ACC112 (cell line): ENCODE measurements around the gene SCAMP3.
"Not testable (repeated sequence)": the region's sequence is repeated elsewhere in the genome, so short reads cannot be mapped to it uniquely, and the experiment has no call there.

Experiments
- H2AFZ ChIP-seq: fragments of 200-600 bp; sonication (generic); one replicate; pipeline ENCODE4 v1.6.0; 2017; ENCODE audit warnings: antibody characterized with exemption, low read length; ENCODE audit not compliant: unreplicated experiment
- H3K27ac ChIP-seq: fragments of 200-600 bp; sonication (generic); 2 replicates; pipeline ENCODE4 v1.5.1; 2014; ENCODE audit warnings: low read depth, mild to moderate bottlenecking, antibody characterized with exemption, low read length, moderate library complexity
- H3K27me3 ChIP-seq: fragments of 200-600 bp; sonication (generic); 2 replicates; pipeline ENCODE4 v1.6.1; 2014; ENCODE audit warnings: mild to moderate bottlenecking, antibody characterized with exemption, low read length, moderate library complexity, mixed read lengths; ENCODE audit not compliant: insufficient read depth
- H3K36me3 ChIP-seq: fragments of 200-600 bp; sonication (generic); 2 replicates; pipeline ENCODE4 v1.6.1; 2016; ENCODE audit warnings: mild to moderate bottlenecking, antibody characterized with exemption, low read length, moderate library complexity, mixed read lengths; ENCODE audit not compliant: insufficient read depth
- H3K4me1 ChIP-seq: fragments of 200-600 bp; sonication (generic); one replicate; pipeline ENCODE4 v1.6.1; 2016; ENCODE audit warnings: low read length, mixed read lengths; ENCODE audit not compliant: insufficient read depth, unreplicated experiment, control insufficient read depth
- H3K4me3 ChIP-seq: fragments of 200-600 bp; sonication (generic); 2 replicates; pipeline ENCODE4 v1.5.1; 2014; ENCODE audit warnings: mild to moderate bottlenecking, low read depth, low read length
- H3K79me2 ChIP-seq: fragments of 200-600 bp; sonication (generic); one replicate; pipeline ENCODE4 v1.6.0; 2016; ENCODE audit warnings: low read length; ENCODE audit not compliant: control insufficient read depth, unreplicated experiment, insufficient read depth

Gene SCAMP3

DNA sequence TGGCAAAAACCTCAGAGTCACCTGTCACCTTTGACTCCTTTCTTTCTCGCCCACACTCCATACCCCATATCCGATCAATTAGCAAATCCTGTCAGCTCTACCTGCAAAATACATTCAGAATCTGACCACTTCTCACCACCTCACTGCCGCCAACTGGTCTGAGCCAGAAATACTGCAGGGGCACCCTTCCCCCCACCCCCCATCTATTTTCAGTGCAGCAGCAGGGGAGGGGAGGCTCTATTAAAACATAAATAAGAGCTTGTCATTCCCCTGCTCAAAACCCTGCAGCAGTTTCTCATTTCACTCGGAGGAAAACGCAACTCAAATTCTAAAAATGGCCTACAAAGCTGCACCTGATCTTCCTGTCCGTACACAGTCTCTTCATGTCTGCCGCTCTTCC, 35.2 kb upstream of the SCAMP3 start:
- no peak overlapping the region for H3K27ac ChIP-seq

DNA sequence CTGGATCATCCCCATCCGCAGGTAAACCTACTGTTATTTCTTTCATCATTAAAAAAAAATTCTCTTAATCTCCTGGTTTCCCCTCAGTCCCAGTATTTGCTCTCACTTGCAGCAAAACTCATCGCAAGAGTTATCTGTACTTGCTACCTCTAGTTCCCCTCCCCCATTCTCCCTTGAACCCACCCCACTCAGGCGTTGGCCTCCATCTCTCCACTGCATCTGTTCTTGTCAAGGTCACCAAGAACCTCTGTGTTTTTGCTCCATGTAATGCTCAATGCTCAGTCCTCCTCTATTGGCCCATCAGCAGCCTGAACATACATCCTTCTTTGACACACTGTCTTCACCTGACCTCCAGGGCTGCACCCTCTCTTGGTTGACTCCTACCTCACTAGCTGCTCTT, 34.5 kb upstream of the SCAMP3 start:
- H2AFZ ChIP-seq = no peak overlapping the region
- no peak overlapping the region for H3K27ac ChIP-seq
- H3K79me2 ChIP-seq = no peaks in the 10 kb centered on the region
- H3K36me3 ChIP-seq = no peaks in the 10 kb centered on the region
- no peaks in the 10 kb centered on the region for H3K4me1 ChIP-seq
- H3K4me3 ChIP-seq = no peak overlapping the region
- peaks cover 52% of the 10 kb centered on the region for H3K27me3 ChIP-seq

More for the DNA sequence above, 35.2 kb upstream of the SCAMP3 start:
- H3K79me2 ChIP-seq = no peaks in the 10 kb centered on the region
- H3K4me1 ChIP-seq = no peaks in the 10 kb centered on the region
- H3K36me3 ChIP-seq = no peaks in the 10 kb centered on the region
- H3K4me3 ChIP-seq = no peak overlapping the region
- H3K27me3 ChIP-seq = peaks cover 52% of the 10 kb centered on the region
- no peak overlapping the region for H2AFZ ChIP-seq

GRCh38 chr1:155295942-155296267, 33.7 kb upstream of the SCAMP3 start:
- H3K27me3 ChIP-seq = peaks cover 52% of the 10 kb centered on the region
- H3K79me2 ChIP-seq = no peaks in the 10 kb centered on the region
- H3K27ac ChIP-seq = no peak overlapping the region
- H2AFZ ChIP-seq = no peak overlapping the region
- H3K4me1 ChIP-seq = no peaks in the 10 kb centered on the region
- H3K4me3 ChIP-seq = no peak overlapping the region
- H3K36me3 ChIP-seq = no peaks in the 10 kb centered on the region

DNA sequence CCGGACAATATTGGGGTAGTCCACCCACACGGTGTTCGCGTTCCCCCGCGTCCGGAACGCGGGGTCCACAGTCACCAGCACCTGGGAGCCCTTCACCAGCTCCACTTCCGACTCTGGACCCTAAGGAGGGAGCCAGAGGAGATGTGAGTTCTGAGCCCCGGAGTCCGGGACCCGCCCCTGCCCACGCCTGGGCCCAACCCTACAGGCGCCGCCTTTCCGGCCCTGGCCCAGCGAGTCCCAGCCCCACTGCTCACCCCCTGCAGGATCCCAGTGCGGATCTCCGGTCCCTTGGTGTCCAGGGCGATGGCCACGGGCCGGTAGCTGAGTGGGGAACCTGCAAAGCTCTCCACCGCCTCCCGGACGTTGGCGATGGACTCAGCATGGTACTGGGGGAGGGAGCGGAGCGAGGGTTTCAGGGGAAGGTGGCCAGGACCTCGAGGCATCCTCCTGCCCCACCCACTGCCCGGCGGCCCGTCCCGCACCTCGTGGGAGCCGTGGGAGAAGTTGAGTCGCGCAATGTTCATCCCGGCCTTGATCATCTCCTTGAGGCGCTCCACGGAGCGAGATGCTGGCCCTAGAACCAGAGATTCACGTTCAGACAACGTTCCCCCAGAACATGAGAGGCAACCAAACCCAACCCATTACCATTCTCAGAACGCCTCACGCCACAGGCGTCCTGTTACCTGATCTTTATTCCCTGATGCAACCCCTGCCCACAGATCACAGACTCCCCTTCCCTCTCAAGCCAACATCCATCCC, 33.2 kb upstream of the SCAMP3 start:
- no peak overlapping the region for H2AFZ ChIP-seq
- H3K4me1 ChIP-seq = no peaks in the 10 kb centered on the region
- no peak overlapping the region for H3K4me3 ChIP-seq
- H3K79me2 ChIP-seq = no peaks in the 10 kb centered on the region
- H3K27me3 ChIP-seq = peaks cover 52% of the 10 kb centered on the region
- H3K36me3 ChIP-seq = no peaks in the 10 kb centered on the region
- no peak overlapping the region for H3K27ac ChIP-seq

DNA sequence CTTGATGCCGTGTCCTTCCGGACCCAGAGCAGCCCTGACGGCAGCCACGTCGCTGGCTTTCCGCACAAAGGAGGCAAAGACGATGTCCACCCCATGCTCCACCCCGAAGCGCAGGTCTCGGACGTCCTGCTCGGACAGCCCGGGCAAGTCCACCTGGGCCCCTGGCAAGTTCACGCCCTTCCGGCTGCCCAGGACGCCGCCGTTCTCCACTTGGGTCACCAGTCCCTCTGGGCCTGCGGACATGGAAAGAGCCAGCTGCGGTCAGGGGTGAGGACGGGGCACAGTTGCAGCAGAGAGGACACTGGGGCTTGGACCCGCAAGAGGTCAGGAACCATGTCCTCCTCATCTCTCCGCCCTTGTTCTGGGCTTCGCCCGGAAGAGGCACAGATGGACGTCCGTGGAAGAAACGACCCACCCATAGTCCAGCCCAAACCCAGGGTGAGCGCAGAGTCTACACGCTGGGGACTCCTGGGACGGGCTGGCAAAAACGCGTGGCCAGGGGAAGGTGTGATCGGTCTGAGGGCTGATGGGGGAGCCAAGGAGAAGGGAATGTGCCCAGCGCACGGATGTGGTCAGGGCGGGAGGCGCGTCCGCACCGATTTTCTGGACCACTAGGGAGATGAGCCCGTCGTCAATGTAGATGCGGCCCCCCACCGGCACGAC, 32.5 kb upstream of the SCAMP3 start:
- H3K79me2 ChIP-seq = no peaks in the 10 kb centered on the region
- no peak overlapping the region for H3K4me3 ChIP-seq

GRCh38 chr1:155293086-155293749, 31.1 kb upstream of the SCAMP3 start:
- Histone ChIP-seq H3K27me3 (peaks cover 56% of the 10 kb centered on the region), H3K4me1 (no peaks in the 10 kb centered on the region), H3K79me2 (no peaks in the 10 kb centered on the region), H2AFZ (no peak overlapping the region), H3K27ac (no peak overlapping the region), H3K4me3 (no peak overlapping the region), H3K36me3 (no peaks in the 10 kb centered on the region)

More for the DNA sequence above, 32.5 kb upstream of the SCAMP3 start:
- Histone ChIP-seq H3K27me3 (peaks cover 56% of the 10 kb centered on the region), H3K4me1 (no peaks in the 10 kb centered on the region), H3K36me3 (no peaks in the 10 kb centered on the region), H3K27ac (no peak overlapping the region), H2AFZ (no peak overlapping the region)

- peaks cover 39% of the 10 kb centered on the region for H3K27me3 ChIP-seq
- H3K79me2 ChIP-seq, H2AFZ ChIP-seq, H3K4me3 ChIP-seq, H3K27ac ChIP-seq, H3K4me1 ChIP-seq, H3K36me3 ChIP-seq: not testable (repeated sequence)
Measured at GRCh38 chr1:155291006-155291405, 28.8 kb upstream of the SCAMP3 start.

DNA sequence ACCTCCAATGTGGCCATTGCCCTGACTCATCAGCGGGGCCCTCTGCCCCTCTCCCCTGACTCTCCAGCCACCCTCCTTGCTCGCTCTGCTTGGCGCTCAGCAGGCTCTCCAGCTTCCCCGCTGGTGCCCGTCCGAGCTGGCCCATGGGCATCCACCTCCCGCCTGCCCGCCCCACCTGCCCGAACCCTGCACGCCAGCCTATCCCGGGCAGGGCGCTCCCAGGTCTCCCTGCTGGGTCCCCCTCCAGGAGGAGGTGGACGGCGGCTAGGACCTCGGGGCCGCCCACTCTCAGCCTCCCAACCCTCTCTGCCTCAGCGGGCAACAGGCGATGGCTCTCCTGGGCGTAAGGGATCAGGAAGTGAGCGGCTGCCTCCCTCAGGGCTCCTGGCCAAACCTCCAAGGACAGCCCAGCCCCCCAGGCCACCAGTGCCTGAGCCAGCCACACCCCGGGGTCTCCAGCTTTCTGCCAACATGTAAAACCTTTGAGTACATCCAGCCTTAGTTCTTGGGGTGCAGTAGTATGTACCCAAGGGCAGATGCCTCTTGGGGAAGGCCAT, 25.9 kb upstream of the SCAMP3 start:
- Histone ChIP-seq H3K27me3 (peaks cover 10% of the 10 kb centered on the region), H3K4me3 (no peak overlapping the region), H3K79me2 (no peaks in the 10 kb centered on the region), H3K36me3 (no peaks in the 10 kb centered on the region), H3K27ac (no peak overlapping the region), H2AFZ (no peak overlapping the region), H3K4me1 (no peaks in the 10 kb centered on the region)

GRCh38 chr1:155286544-155286943, 24.4 kb upstream of the SCAMP3 start:
- H3K4me1 ChIP-seq = no peaks in the 10 kb centered on the region
- no peak overlapping the region for H3K27ac ChIP-seq
- H2AFZ ChIP-seq = no peak overlapping the region
- H3K79me2 ChIP-seq = no peaks in the 10 kb centered on the region
- H3K27me3 ChIP-seq = 0 out of 2 replicates have a peak, but pooled peaks cover 3% of the 10 kb centered on the region
- H3K36me3 ChIP-seq = no peaks in the 10 kb centered on the region
- no peak overlapping the region for H3K4me3 ChIP-seq

- Histone ChIP-seq H2AFZ (no peak overlapping the region), H3K4me1 (no peaks in the 10 kb centered on the region), H3K4me3 (no peak overlapping the region), H3K79me2 (no peaks in the 10 kb centered on the region), H3K27me3 (0 out of 2 replicates have a peak, but pooled peaks cover 3% of the 10 kb centered on the region), H3K36me3 (no peaks in the 10 kb centered on the region), H3K27ac (no peak overlapping the region)
Measured at GRCh38 chr1:155285631-155286044, 23.5 kb upstream of the SCAMP3 start.
